Neural cell (in vitro differentiated cells): ENCODE data around the gene GRID1. TPM values are rescaled to one million over a fixed set of nuclear protein-coding genes. Genes with fewer than 3 reads are reported as not detected.

ENCODE experiments used
- H2AFZ ChIP-seq: fragments of 200-600, 300-800 bp; sonication (generic), shearing (Covaris generic); 2 replicates; pipeline ENCODE4 v1.6.0; 2014; ENCODE audit warnings: low read depth, mild to moderate bottlenecking, antibody characterized with exemption, low read length, moderate library complexity
- H3F3A ChIP-seq: fragments of 200-600 bp; shearing (Covaris generic); 2 replicates; pipeline ENCODE4 v1.6.1; 2016; ENCODE audit warnings: mild to moderate bottlenecking, moderate library complexity, mixed read lengths, antibody characterized with exemption, low read length; ENCODE audit not compliant: insufficient read depth, poor library complexity, severe bottlenecking
- H3K27ac ChIP-seq: fragments of 200-600, 300-800 bp; sonication (generic), shearing (Covaris generic); 2 replicates; pipeline ENCODE4 v1.5.1; 2014; ENCODE audit warnings: mild to moderate bottlenecking, low read length, moderate library complexity
- H3K27me3 ChIP-seq: fragments of 300-800, 200-600 bp; sonication (generic), shearing (Covaris generic); 2 replicates; pipeline ENCODE4 v1.6.0; 2014; ENCODE audit warnings: mild to moderate bottlenecking, low read depth, low read length, moderate library complexity; ENCODE audit not compliant: insufficient read depth
- H3K36me3 ChIP-seq: fragments of 300-800, 200-600 bp; sonication (generic), shearing (Covaris generic); 2 replicates; pipeline ENCODE4 v1.5.1; 2014; ENCODE audit warnings: mild to moderate bottlenecking, antibody characterized with exemption, low read length, moderate library complexity; ENCODE audit not compliant: insufficient read depth
- H3K4me2 ChIP-seq: fragments of 300-800, 200-600 bp; sonication (generic), shearing (Covaris generic); 2 replicates; pipeline ENCODE4 v1.6.0; 2014; ENCODE audit warnings: mild to moderate bottlenecking, low read length
- H3K4me3 ChIP-seq: fragments of 300-800, 200-600 bp; sonication (generic), shearing (Covaris generic); 2 replicates; pipeline ENCODE4 v1.5.1; 2014; ENCODE audit warnings: mild to moderate bottlenecking, low read length, moderate library complexity
- H3K79me2 ChIP-seq: fragments of 200-600 bp; shearing (Covaris generic); replicated peaks from 2 replicates; pipeline ENCODE4 v1.6.0; 2014; ENCODE audit warnings: mild to moderate bottlenecking, low read length, moderate library complexity; ENCODE audit not compliant: insufficient read depth
- H3K9ac ChIP-seq: fragments of 300-800, 200-600 bp; sonication (generic), shearing (Covaris generic); 2 replicates; pipeline ENCODE4 v1.6.1; 2016; ENCODE audit warnings: mild to moderate bottlenecking, low read length, mixed read lengths
- H3K9me2 ChIP-seq: fragments of 200-600 bp; shearing (Covaris generic); 2 replicates; pipeline ENCODE4 v1.6.1; 2016; ENCODE audit warnings: mild to moderate bottlenecking, low read length, mixed read lengths; ENCODE audit not compliant: insufficient read depth
- H3K9me3 ChIP-seq: fragments of 200-600, 300-800 bp; sonication (generic), shearing (Covaris generic); 2 replicates; pipeline ENCODE4 v1.6.1; 2016; ENCODE audit warnings: mild to moderate bottlenecking, mixed run types, low read length, moderate library complexity, mixed read lengths
- H4K20me1 ChIP-seq: fragments of 200-600 bp; shearing (Covaris generic); 2 replicates; pipeline ENCODE4 v1.6.1; 2016; ENCODE audit warnings: mild to moderate bottlenecking, mixed run types; ENCODE audit not compliant: insufficient read depth
- CTCF ChIP-seq: fragments of 450-650 bp; IDR thresholded peaks from 2 replicates; pipeline ENCODE4 v1.5.1; 2014; ENCODE audit warnings: antibody characterized with exemption, mild to moderate bottlenecking, moderate library complexity; ENCODE audit not compliant: poor library complexity, severe bottlenecking
- EP300 ChIP-seq: fragments of 450-650 bp; conservative IDR thresholded peaks from 2 replicates; pipeline ENCODE4 v1.6.1; 2014; ENCODE audit warnings: antibody characterized with exemption, mild to moderate bottlenecking, moderate library complexity; ENCODE audit not compliant: poor library complexity, severe bottlenecking
- EZH2 ChIP-seq: fragments of 200-600, 300-800 bp; shearing (Covaris generic), sonication (generic); IDR thresholded peaks from 2 replicates; pipeline ENCODE4 v1.6.1; 2014; ENCODE audit warnings: antibody characterized with exemption, low read length, borderline replicate concordance, mild to moderate bottlenecking; ENCODE audit not compliant: insufficient read depth, poor library complexity, severe bottlenecking
- MXI1 ChIP-seq: fragments of 450-650 bp; conservative IDR thresholded peaks from 2 replicates; pipeline ENCODE4 v1.6.1; 2014; ENCODE audit warnings: antibody characterized with exemption, mild to moderate bottlenecking; ENCODE audit not compliant: poor library complexity, severe bottlenecking
- POLR2AphosphoS5 ChIP-seq: IDR thresholded peaks from 2 replicates; pipeline ENCODE4 v1.6.1; 2012
- RAD21 ChIP-seq: fragments of 450-650 bp; conservative IDR thresholded peaks from 2 replicates; pipeline ENCODE4 v1.6.1; 2014; ENCODE audit warnings: antibody characterized with exemption, mild to moderate bottlenecking, moderate library complexity
- REST ChIP-seq: IDR thresholded peaks from 2 replicates; pipeline ENCODE4 v1.6.1; 2012; ENCODE audit warnings: borderline replicate concordance
- SMC3 ChIP-seq: fragments of 450-650 bp; conservative IDR thresholded peaks from 2 replicates; pipeline ENCODE4 v1.6.1; 2014; ENCODE audit warnings: antibody characterized with exemption, mild to moderate bottlenecking, moderate library complexity; ENCODE audit not compliant: poor library complexity
- TAF1 ChIP-seq: IDR thresholded peaks from 2 replicates; pipeline ENCODE4 v1.6.1; 2012; ENCODE audit warnings: low read depth
- polyA plus RNA-seq: library from polyadenylated mRNA; depleted of rRNA; stranded (reverse); fragments of >200 nt; gene quantifications from 2 replicates; pipeline ENCODE4 v1.2.3, GENCODE V29; 2014

Gene GRID1
- polyA plus RNA-seq, 1 donor from 2014 or later: 7.3 TPM

- Histone ChIP-seq H3K27me3 (no peaks in the 10 kb centered on the region), H3K9ac (no peak overlapping the region), H3K36me3 (no peaks in the 10 kb centered on the region), H3K9me2 (no peaks in the 10 kb centered on the region), H2AFZ (no peak overlapping the region), H3F3A (no peaks in the 10 kb centered on the region), H3K79me2 (no peaks in the 10 kb centered on the region), H4K20me1 (no peaks in the 10 kb centered on the region), H3K27ac (no peak overlapping the region), H3K9me3 (no peaks in the 10 kb centered on the region), H3K4me3 (no peak overlapping the region), H3K4me2 (no peak overlapping the region)
- TF ChIP-seq SMC3 (no peak), RAD21 (no peak), EP300 (no peak), EZH2 (no peak), CTCF (no peak), MXI1 (no peak), POLR2AphosphoS5 (no peak)
Observed at GRCh38 chr10:85612378-85612775, 754.2 kb downstream of the GRID1 start.

- Histone ChIP-seq H3K9me3 (no peaks in the 10 kb centered on the region), H3K9me2 (no peaks in the 10 kb centered on the region), H3K4me2 (no peak overlapping the region), H3K4me3 (no peak overlapping the region), H3K79me2 (no peaks in the 10 kb centered on the region), H3K36me3 (no peaks in the 10 kb centered on the region), H3K27ac (no peak overlapping the region), H3K9ac (no peak overlapping the region), H3K27me3 (no peaks in the 10 kb centered on the region), H4K20me1 (no peaks in the 10 kb centered on the region), H2AFZ (no peak overlapping the region), H3F3A (no peaks in the 10 kb centered on the region)
- TF ChIP-seq RAD21 (no peak), REST (no peak), MXI1 (no peak), EZH2 (no peak), CTCF (no peak), POLR2AphosphoS5 (no peak), TAF1 (no peak), EP300 (no peak)
Observed at GRCh38 chr10:85611746-85612377, 754.7 kb downstream of the GRID1 start.
